H9 (cell line): ENCODE results near the gene AIPL1. TPM values are rescaled to one million over a fixed set of nuclear protein-coding genes. Genes with fewer than 3 reads are reported as not detected.

Experiments used
- DNase-seq: peaks from one replicate; pipeline ENCODE4 v3.0.0-alpha.2; 2017
- H2AFZ ChIP-seq: one replicate; pipeline ENCODE4 v1.6.1; 2013; ENCODE audit warnings: mild to moderate bottlenecking, low read length, control low read depth, moderate library complexity
- H2AK5ac ChIP-seq: 2 replicates; pipeline ENCODE4 v1.6.1; 2013; ENCODE audit warnings: low read length, control low read depth, mixed read lengths; ENCODE audit not compliant: insufficient read length
- H2BK120ac ChIP-seq: one replicate; pipeline ENCODE4 v1.6.1; 2013; ENCODE audit warnings: low read depth, mild to moderate bottlenecking, low read length, control low read depth, inconsistent platforms; ENCODE audit not compliant: poor library complexity, severe bottlenecking
- H2BK12ac ChIP-seq: 2 replicates; pipeline ENCODE4 v1.6.1; 2013; ENCODE audit warnings: low read length, control low read depth, mixed read lengths, low read depth; ENCODE audit not compliant: insufficient read length
- H2BK15ac ChIP-seq: 2 replicates; pipeline ENCODE4 v1.6.1; 2013; ENCODE audit warnings: low read depth, low read length, control low read depth
- H2BK20ac ChIP-seq: one replicate; pipeline ENCODE4 v1.6.1; 2013; ENCODE audit warnings: low read depth, mild to moderate bottlenecking, low read length, control low read depth, inconsistent platforms; ENCODE audit not compliant: poor library complexity, severe bottlenecking
- H2BK5ac ChIP-seq: 2 replicates; pipeline ENCODE4 v1.6.1; 2013; ENCODE audit warnings: low read length, control low read depth, mixed read lengths; ENCODE audit not compliant: insufficient read length
- H3K14ac ChIP-seq: 2 replicates; pipeline ENCODE4 v1.6.1; 2013; ENCODE audit warnings: low read length, control low read depth; ENCODE audit not compliant: insufficient read depth
- H3K18ac ChIP-seq: 2 replicates; pipeline ENCODE4 v1.6.1; 2013; ENCODE audit warnings: low read depth, mild to moderate bottlenecking, mixed read lengths, low read length, control low read depth; ENCODE audit not compliant: insufficient read length
- H3K23ac ChIP-seq: 2 replicates; pipeline ENCODE4 v1.6.1; 2013; ENCODE audit warnings: low read length, control low read depth, mixed read lengths, low read depth; ENCODE audit not compliant: insufficient read length
- H3K23me2 ChIP-seq: 2 replicates; pipeline ENCODE4 v1.6.1; 2013; ENCODE audit warnings: low read depth, mild to moderate bottlenecking, mixed read lengths, low read length, control low read depth; ENCODE audit not compliant: insufficient read length, poor library complexity, severe bottlenecking
- H3K27ac ChIP-seq: 2 replicates; pipeline ENCODE4 v1.5.1; 2013; ENCODE audit warnings: low read length, control low read depth, mixed read lengths, low read depth; ENCODE audit not compliant: insufficient read length
- H3K27me3 ChIP-seq: 2 replicates; pipeline ENCODE4 v1.6.1; 2013; ENCODE audit warnings: low read length, control low read depth, inconsistent platforms; ENCODE audit not compliant: insufficient read depth
- H3K4ac ChIP-seq: 2 replicates; pipeline ENCODE4 v1.6.1; 2013; ENCODE audit warnings: low read depth, mild to moderate bottlenecking, control low read depth, inconsistent platforms, low read length, moderate library complexity
- H3K4me1 ChIP-seq: 2 replicates; pipeline ENCODE4 v1.6.1; 2013; ENCODE audit warnings: low read length, control low read depth, inconsistent platforms; ENCODE audit not compliant: insufficient read depth
- H3K4me2 ChIP-seq: 2 replicates; pipeline ENCODE4 v1.6.1; 2013; ENCODE audit warnings: low read length, control low read depth, mixed read lengths; ENCODE audit not compliant: insufficient read length, insufficient read depth
- H3K56ac ChIP-seq: 2 replicates; pipeline ENCODE4 v1.6.1; 2013; ENCODE audit warnings: low read depth, mild to moderate bottlenecking, mixed read lengths, low read length, control low read depth; ENCODE audit not compliant: insufficient read length
- H3K79me1 ChIP-seq: 2 replicates; pipeline ENCODE4 v1.6.1; 2013; ENCODE audit warnings: low read depth, mild to moderate bottlenecking, moderate library complexity, low read length, control low read depth, inconsistent platforms; ENCODE audit not compliant: insufficient read depth, poor library complexity, severe bottlenecking
- H3K79me2 ChIP-seq: 2 replicates; pipeline ENCODE4 v1.6.1; 2013; ENCODE audit warnings: low read length, control low read depth, inconsistent platforms; ENCODE audit not compliant: insufficient read depth
- H3K9ac ChIP-seq: 2 replicates; pipeline ENCODE4 v1.6.1; 2013; ENCODE audit warnings: low read length, control low read depth, mixed read lengths; ENCODE audit not compliant: insufficient read length; ENCODE audit errors: extremely low read depth
- H3K9me3 ChIP-seq: one replicate; pipeline ENCODE4 v1.6.1; 2013; ENCODE audit warnings: low read depth, low read length, inconsistent platforms; ENCODE audit not compliant: control insufficient read depth
- H3T11ph ChIP-seq: one replicate; pipeline ENCODE4 v1.6.1; 2013; ENCODE audit warnings: mild to moderate bottlenecking, low read length, control low read depth, inconsistent platforms
- H4K20me1 ChIP-seq: one replicate; pipeline ENCODE4 v1.6.1; 2013; ENCODE audit not compliant: control insufficient read depth, insufficient read length, insufficient read depth
- H4K5ac ChIP-seq: 2 replicates; pipeline ENCODE4 v1.6.1; 2013; ENCODE audit warnings: low read depth, mild to moderate bottlenecking, mixed read lengths, low read length, control low read depth; ENCODE audit not compliant: insufficient read length
- H4K8ac ChIP-seq: replicated peaks from 2 replicates; pipeline ENCODE4 v1.6.1; 2013; ENCODE audit warnings: low read length, control low read depth, mixed read lengths, low read depth; ENCODE audit not compliant: insufficient read length
- H4K91ac ChIP-seq: 2 replicates; pipeline ENCODE4 v1.6.1; 2013; ENCODE audit warnings: low read depth, mild to moderate bottlenecking, moderate library complexity, mixed read lengths, low read length, control low read depth; ENCODE audit not compliant: insufficient read length
- H3K27ac Mint-ChIP-seq, 3 experiments: 2 replicates in 2 of 3; 3 replicates in 1 of 3; pipeline ENCODE4 v1.8.0; 2020 to 2021; ENCODE audit warnings: mixed read lengths in 3 of 3, mild to moderate bottlenecking in 1 of 3, moderate library complexity in 1 of 3
- H3K27me3 Mint-ChIP-seq: 2 replicates; pipeline ENCODE4 v1.8.0; 2021; ENCODE audit warnings: low read depth, mild to moderate bottlenecking, moderate library complexity, mixed read lengths
- H3K36me3 Mint-ChIP-seq, 3 experiments: 2 replicates in 2 of 3; 3 replicates in 1 of 3; pipeline ENCODE4 v1.8.0; 2020 to 2021; ENCODE audit warnings: low read depth in 3 of 3, mixed read lengths in 3 of 3; ENCODE audit not compliant: insufficient read depth in 1 of 3
- H3K4me1 Mint-ChIP-seq, 2 experiments: 2 replicates each; pipeline ENCODE4 v1.8.0; 2020; ENCODE audit warnings: mixed read lengths in 2 of 2
- H3K4me3 Mint-ChIP-seq, 2 experiments: 2 replicates in 1 of 2; 3 replicates in 1 of 2; pipeline ENCODE4 v1.8.0; 2020 to 2021; ENCODE audit warnings: mild to moderate bottlenecking in 2 of 2, mixed read lengths in 2 of 2, moderate library complexity in 1 of 2
- H3K9me3 Mint-ChIP-seq, 2 experiments: 2 replicates in 1 of 2; 3 replicates in 1 of 2; pipeline ENCODE4 v1.8.0; 2020; ENCODE audit warnings: mild to moderate bottlenecking in 2 of 2, mixed read lengths in 2 of 2, moderate library complexity in 1 of 2
- CTCF ChIP-seq: fragments of 200-600 bp; sonication (generic); conservative IDR thresholded peaks from 3 replicates; pipeline ENCODE4 v1.8.0; 2021; ENCODE audit warnings: antibody characterized with exemption, mild to moderate bottlenecking
- WGBS: extraction: QIAGEN DNeasy Blood & Tissue Kit; methylation state at CpG from one replicate; pipeline ENCODE4 v1.1.7; 2013; ENCODE audit warnings: missing lambda C conversion rate, low lambda C conversion rate, mixed read lengths; ENCODE audit not compliant: insufficient read length; ENCODE audit errors: extremely low coverage; 5-methylcytosine and 5-hydroxymethylcytosine counted together
- total RNA-seq: library from RNA; stranded (reverse); gene quantifications from 2 replicates; pipeline ENCODE4 v1.2.1, GENCODE V29; 2021

Gene AIPL1
- total RNA-seq, 1 experiment from 2014 or later: 0.57 TPM

GRCh38 chr17:6477831-6478383, 43.0 kb upstream of the AIPL1 start:
- Histone ChIP-seq H4K5ac (no peak overlapping the region), H4K8ac (no peak overlapping the region), H3K18ac (no peak overlapping the region), H4K20me1 (no peaks in the 10 kb centered on the region), H2BK5ac (no peak overlapping the region), H2BK20ac (no peak overlapping the region), H3K9me3 (no peaks in the 10 kb centered on the region), H3K4me1 (no peaks in the 10 kb centered on the region), H3K79me2 (no peaks in the 10 kb centered on the region), H2AK5ac (no peak overlapping the region), H3K56ac (no peak overlapping the region), H2BK12ac (no peak overlapping the region), H3K14ac (no peak overlapping the region), H4K91ac (no peak overlapping the region), H3K27me3 (no peaks in the 10 kb centered on the region), H3T11ph (no peak overlapping the region), H3K79me1 (no peaks in the 10 kb centered on the region), H2BK15ac (no peak overlapping the region), H2BK120ac (no peak overlapping the region), H3K23me2 (no peaks in the 10 kb centered on the region), H2AFZ (no peak overlapping the region), H3K4me2 (no peak overlapping the region), H3K27ac (no peak overlapping the region), H3K9ac (no peak overlapping the region), H3K4ac (no peak overlapping the region), H3K23ac (no peak overlapping the region)
- no peak for DNase-seq
- WGBS: no CpG with 5 or more reads among the region's 14 CpGs
- H3K27me3 Mint-ChIP-seq: no peaks in the 10 kb centered on the region; the same call in none of the 2 replicates
- peaks cover 18 to 37% of the 10 kb centered on the region in 2 experiments for H3K4me1 Mint-ChIP-seq
- TF ChIP-seq CTCF: no peak
- H3K36me3 Mint-ChIP-seq: no peaks in the 10 kb centered on the region; a peak in 1 of 7 replicates
- no peak overlapping the region; a peak in 1 of 7 replicates for H3K27ac Mint-ChIP-seq
- no peaks in the 10 kb centered on the region for H3K9me3 Mint-ChIP-seq
- no peak overlapping the region for H3K4me3 Mint-ChIP-seq
